ENCODE results near the gene CASP5. TPM values are rescaled to one million over a fixed set of nuclear protein-coding genes. Genes with fewer than 3 reads are reported as not detected.
"Not testable (repeated sequence)": the region's sequence is repeated elsewhere in the genome, so short reads cannot be mapped to it uniquely, and the experiment has no call there.

CASP5 gene
- total RNA-seq, 1 donor from 2014 or later = not detected

- Histone ChIP-seq H4K20me1 (ENCODE audit: low read depth) (no peaks in the 10 kb centered on the region), H2AFZ (replicated peaks) (no peak overlapping the region), H3F3A (ENCODE audit: low read depth) (no peaks in the 10 kb centered on the region), H3K9me3 (ENCODE audit: low read depth) (no peaks in the 10 kb centered on the region), H3K79me2 (ENCODE audit: low read depth) (no peaks in the 10 kb centered on the region), H3K4me2 (no peak overlapping the region), H3K27ac (no peak overlapping the region), H3K36me3 (no peaks in the 10 kb centered on the region), H3K4me3 (no peak overlapping the region), H3K4me1 (peaks cover 8% of the 10 kb centered on the region), H3K27me3 (no peaks in the 10 kb centered on the region), H3K9ac (no peak overlapping the region)
- peaks cover 7% of the 10 kb centered on the region for H3K9me3 Mint-ChIP-seq
- TF ChIP-seq, protein P1, sequence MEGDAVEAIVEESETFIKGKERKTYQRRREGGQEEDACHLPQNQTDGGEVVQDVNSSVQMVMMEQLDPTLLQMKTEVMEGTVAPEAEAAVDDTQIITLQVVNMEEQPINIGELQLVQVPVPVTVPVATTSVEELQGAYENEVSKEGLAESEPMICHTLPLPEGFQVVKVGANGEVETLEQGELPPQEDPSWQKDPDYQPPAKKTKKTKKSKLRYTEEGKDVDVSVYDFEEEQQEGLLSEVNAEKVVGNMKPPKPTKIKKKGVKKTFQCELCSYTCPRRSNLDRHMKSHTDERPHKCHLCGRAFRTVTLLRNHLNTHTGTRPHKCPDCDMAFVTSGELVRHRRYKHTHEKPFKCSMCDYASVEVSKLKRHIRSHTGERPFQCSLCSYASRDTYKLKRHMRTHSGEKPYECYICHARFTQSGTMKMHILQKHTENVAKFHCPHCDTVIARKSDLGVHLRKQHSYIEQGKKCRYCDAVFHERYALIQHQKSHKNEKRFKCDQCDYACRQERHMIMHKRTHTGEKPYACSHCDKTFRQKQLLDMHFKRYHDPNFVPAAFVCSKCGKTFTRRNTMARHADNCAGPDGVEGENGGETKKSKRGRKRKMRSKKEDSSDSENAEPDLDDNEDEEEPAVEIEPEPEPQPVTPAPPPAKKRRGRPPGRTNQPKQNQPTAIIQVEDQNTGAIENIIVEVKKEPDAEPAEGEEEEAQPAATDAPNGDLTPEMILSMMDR (IDR thresholded peaks at IDR 0.05) = no peak
- TF ChIP-seq EZH2 (IDR thresholded peaks at IDR 0.05) = no peak
- TF ChIP-seq EZH2phosphoT487 (IDR thresholded peaks at IDR 0.05) = no peak
- H3K4me3 Mint-ChIP-seq = no peak overlapping the region
- H3K4me1 Mint-ChIP-seq = no peaks in the 10 kb centered on the region
- no peak overlapping the region for H3K27ac Mint-ChIP-seq
- no peak for DNase-seq (ENCODE audit: low spot score)
- H3K36me3 Mint-ChIP-seq = no peaks in the 10 kb centered on the region
- H3K27me3 Mint-ChIP-seq (ENCODE audit: insufficient read depth, low read depth) = peaks cover 3% of the 10 kb centered on the region
Measured at GRCh38 chr11:104973616-104974015, 49.4 kb downstream of the CASP5 start.

DNA sequence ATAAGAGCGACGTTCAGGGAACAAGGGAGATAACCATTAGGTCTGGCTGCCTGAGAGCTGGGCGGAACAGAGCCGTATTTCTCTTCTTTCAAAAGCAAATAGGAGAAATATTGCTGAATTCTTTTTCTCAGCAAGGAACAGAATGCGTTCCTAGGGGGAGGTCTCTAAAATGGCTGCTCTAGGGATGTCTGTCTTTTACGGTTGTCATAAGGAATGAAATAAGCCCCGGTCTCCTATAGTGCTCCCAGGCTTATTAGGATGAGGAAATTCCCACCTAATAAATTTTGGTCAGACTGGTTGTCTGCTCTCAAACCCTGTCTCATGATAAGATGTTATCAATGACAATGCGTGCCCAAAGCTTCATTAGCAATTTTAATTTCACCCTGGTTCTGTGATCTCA, 50.0 kb downstream of the CASP5 start:
- not testable (repeated sequence) for H3K27ac Mint-ChIP-seq; H3K4me3 Mint-ChIP-seq; DNase-seq (ENCODE audit: low spot score); H3K27me3 Mint-ChIP-seq (ENCODE audit: insufficient read depth, low read depth); H3F3A ChIP-seq (ENCODE audit: low read depth); H4K20me1 ChIP-seq (ENCODE audit: low read depth); H3K9me3 ChIP-seq (ENCODE audit: low read depth); H3K27ac ChIP-seq; H3K9me3 Mint-ChIP-seq; H2AFZ ChIP-seq (replicated peaks); H3K9ac ChIP-seq; H3K27me3 ChIP-seq; H3K4me2 ChIP-seq; H3K36me3 ChIP-seq; H3K4me1 ChIP-seq; H3K36me3 Mint-ChIP-seq; H3K79me2 ChIP-seq (ENCODE audit: low read depth); H3K4me3 ChIP-seq; H3K4me1 Mint-ChIP-seq

- Histone ChIP-seq H3K4me1 (peaks cover 8% of the 10 kb centered on the region), H3K9ac (no peak overlapping the region), H3K9me3 (ENCODE audit: low read depth) (no peaks in the 10 kb centered on the region), H2AFZ (replicated peaks) (no peak overlapping the region), H3K4me2 (no peak overlapping the region), H3F3A (ENCODE audit: low read depth) (no peaks in the 10 kb centered on the region), H3K36me3 (no peaks in the 10 kb centered on the region), H3K4me3 (no peak overlapping the region), H4K20me1 (ENCODE audit: low read depth) (no peaks in the 10 kb centered on the region), H3K27ac (no peak overlapping the region), H3K27me3 (no peaks in the 10 kb centered on the region), H3K79me2 (ENCODE audit: low read depth) (no peaks in the 10 kb centered on the region)
- Mint-ChIP-seq H3K9me3 (peaks cover 7% of the 10 kb centered on the region), H3K4me3 (no peak overlapping the region), H3K27ac (no peak overlapping the region), H3K36me3 (no peaks in the 10 kb centered on the region), H3K4me1 (no peaks in the 10 kb centered on the region), H3K27me3 (ENCODE audit: insufficient read depth, low read depth) (peaks cover 6% of the 10 kb centered on the region)
- DNase-seq (ENCODE audit: low spot score) = no peak
- TF ChIP-seq EZH2phosphoT487 (IDR thresholded peaks at IDR 0.05) (no peak), EZH2 (IDR thresholded peaks at IDR 0.05) (no peak)
- TF ChIP-seq, protein P1 (IDR thresholded peaks at IDR 0.05) = no peak
Measured at GRCh38 chr11:104970756-104971155, 52.2 kb downstream of the CASP5 start.

DNA sequence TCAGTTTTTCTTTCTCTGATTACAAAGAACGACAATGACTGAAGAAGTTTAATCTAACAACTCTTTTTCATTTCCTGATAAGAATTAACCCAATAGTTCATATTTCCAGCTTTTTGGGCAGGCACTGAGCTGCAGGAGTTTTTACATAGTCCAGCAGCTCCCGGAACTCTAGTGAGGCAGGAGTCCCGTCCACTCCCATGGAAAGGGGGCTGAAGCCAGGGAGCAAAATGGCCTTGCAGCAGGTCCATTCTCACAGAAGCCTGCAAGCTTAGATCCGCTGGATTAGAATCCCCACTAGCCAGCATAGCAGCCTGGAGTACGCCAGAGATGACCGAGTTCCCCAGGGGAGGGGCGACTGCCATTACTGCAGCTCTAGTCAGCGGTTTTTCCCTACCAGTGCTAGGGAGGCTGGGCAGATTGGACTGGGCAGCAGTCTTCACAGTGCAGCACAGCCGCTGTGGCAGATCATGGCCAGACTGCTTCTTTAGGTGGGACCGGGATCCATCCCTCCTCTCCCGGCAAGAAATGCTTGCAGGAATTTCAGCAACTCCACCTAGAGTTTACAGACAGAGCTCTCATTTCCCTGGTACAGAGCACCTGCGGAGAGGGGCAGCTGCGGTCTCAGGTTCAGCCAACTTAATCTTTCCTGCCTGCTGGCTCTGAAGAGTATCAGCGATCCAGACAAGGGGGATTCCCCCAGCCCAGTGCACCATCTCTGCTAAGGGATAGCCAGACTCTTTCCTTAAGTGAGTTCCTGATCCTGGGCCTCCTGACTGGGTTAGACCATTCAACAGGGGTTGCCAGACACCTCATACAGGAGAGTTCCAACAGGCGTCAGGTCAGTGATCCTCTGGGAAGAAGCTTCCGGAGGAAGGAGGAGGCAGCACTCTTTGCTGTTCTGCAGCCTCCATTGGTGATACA, 53.9 kb downstream of the CASP5 start:
- H3K79me2 ChIP-seq (ENCODE audit: low read depth) = no peaks in the 10 kb centered on the region
- Mint-ChIP-seq H3K4me1 (no peaks in the 10 kb centered on the region), H3K9me3 (peaks cover 7% of the 10 kb centered on the region), H3K27ac (no peak overlapping the region), H3K36me3 (no peaks in the 10 kb centered on the region), H3K4me3 (no peak overlapping the region), H3K27me3 (ENCODE audit: insufficient read depth, low read depth) (peaks cover 7% of the 10 kb centered on the region)
- H3K9me3 ChIP-seq (ENCODE audit: low read depth) = no peaks in the 10 kb centered on the region
- H3K36me3 ChIP-seq = no peaks in the 10 kb centered on the region
- H3K4me3 ChIP-seq = no peak overlapping the region
- DNase-seq (ENCODE audit: low spot score) = peak; percentile 43
- no peaks in the 10 kb centered on the region for H4K20me1 ChIP-seq (ENCODE audit: low read depth)
- H3K4me1 ChIP-seq = peaks cover 8% of the 10 kb centered on the region
- H3K9ac ChIP-seq = no peak overlapping the region
- TF ChIP-seq EZH2 (IDR thresholded peaks at IDR 0.05) = no peak
- no peak for TF ChIP-seq EZH2phosphoT487 (IDR thresholded peaks at IDR 0.05)
- TF ChIP-seq, protein P1 (IDR thresholded peaks at IDR 0.05) = no peak
- no peaks in the 10 kb centered on the region for H3K27me3 ChIP-seq
- no peaks in the 10 kb centered on the region for H3F3A ChIP-seq (ENCODE audit: low read depth)
- peak overlapping the region; percentile 30 for H3K4me2 ChIP-seq
- H3K27ac ChIP-seq = no peak overlapping the region
- peak overlapping the region; percentile 78 for H2AFZ ChIP-seq (replicated peaks)
